Uterus (tissue), 2 donors: Measurements from ENCODE around the gene TOMT.

Experiments used
- POLR2A ChIP-seq, 2 donors: fragments of 450-650 bp; IDR thresholded peaks; one replicate each; pipeline ENCODE4 v1.6.1; 2016; ENCODE audit warnings: antibody characterized with exemption in 2 of 2, mild to moderate bottlenecking in 1 of 2, moderate library complexity in 1 of 2
- TF ChIP-seq, protein P1 (sequence below), 4 experiments: fragments of 200-600 bp in 2 of 4; fragments of 450-650 bp in 2 of 4; sonication (generic) in 2 of 4; IDR thresholded peaks; one replicate each; pipeline ENCODE4 v1.5.1; 2016 to 2019; ENCODE audit warnings: antibody characterized with exemption in 4 of 4, mild to moderate bottlenecking in 2 of 4, moderate library complexity in 1 of 4

DNA sequence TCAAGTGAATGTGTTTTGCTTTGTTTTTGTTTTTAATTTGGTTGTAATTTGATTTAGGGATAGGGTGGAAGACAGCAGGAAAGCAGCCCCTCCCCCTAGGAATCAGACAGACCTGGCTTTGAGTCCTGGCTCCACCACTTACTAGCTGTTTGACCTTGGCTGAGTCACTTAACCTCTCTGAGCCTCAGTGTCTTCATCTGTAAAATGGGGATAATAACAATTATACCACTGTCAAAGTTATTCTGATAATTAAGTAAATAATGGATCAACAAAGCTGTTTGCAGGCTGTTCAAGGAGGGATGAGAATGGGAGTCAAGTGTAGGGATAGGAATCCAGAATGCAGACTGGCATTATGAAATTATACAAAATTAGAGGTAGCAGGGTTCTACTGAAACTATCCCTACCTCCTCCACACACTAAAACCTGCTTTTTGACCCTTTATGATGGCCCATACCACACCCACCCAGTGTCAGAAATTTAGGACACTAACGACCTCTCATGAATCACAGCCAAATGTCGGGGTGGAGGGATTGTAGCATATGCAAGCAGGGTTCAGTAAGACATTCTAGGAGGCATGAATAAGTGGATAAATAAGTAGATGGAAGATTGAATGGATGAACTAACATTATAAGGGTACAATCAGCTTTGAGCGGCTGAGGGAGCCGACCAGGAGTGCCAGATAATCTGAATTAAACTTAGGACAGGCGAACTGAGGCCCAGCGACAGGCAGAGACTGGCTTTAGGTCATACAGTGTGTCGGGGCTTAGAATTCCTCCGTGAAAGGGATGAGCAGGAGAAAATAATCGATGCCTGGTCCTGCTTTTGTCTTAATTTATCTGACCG is 5.8 kb downstream of the TOMT start:
- TF ChIP-seq, protein P1, sequence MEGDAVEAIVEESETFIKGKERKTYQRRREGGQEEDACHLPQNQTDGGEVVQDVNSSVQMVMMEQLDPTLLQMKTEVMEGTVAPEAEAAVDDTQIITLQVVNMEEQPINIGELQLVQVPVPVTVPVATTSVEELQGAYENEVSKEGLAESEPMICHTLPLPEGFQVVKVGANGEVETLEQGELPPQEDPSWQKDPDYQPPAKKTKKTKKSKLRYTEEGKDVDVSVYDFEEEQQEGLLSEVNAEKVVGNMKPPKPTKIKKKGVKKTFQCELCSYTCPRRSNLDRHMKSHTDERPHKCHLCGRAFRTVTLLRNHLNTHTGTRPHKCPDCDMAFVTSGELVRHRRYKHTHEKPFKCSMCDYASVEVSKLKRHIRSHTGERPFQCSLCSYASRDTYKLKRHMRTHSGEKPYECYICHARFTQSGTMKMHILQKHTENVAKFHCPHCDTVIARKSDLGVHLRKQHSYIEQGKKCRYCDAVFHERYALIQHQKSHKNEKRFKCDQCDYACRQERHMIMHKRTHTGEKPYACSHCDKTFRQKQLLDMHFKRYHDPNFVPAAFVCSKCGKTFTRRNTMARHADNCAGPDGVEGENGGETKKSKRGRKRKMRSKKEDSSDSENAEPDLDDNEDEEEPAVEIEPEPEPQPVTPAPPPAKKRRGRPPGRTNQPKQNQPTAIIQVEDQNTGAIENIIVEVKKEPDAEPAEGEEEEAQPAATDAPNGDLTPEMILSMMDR (IDR thresholded peaks at IDR 0.05): peak in 1 of 4 experiments; percentile 11
- no peak for TF ChIP-seq POLR2A (IDR thresholded peaks at IDR 0.05)
